ENCODE measurements around the gene ALG12. TPM values are rescaled to one million over a fixed set of nuclear protein-coding genes. Genes with fewer than 3 reads are reported as not detected.

Gene ALG12
- total RNA-seq, 1 experiment from 2014 or later = 29.2 TPM

- TF ChIP-seq ARID4B (CRISPR knock-in tag; IDR thresholded peaks at IDR 0.05; ENCODE audit: borderline replicate concordance) (no peak), CREM (CRISPR knock-in tag; IDR thresholded peaks at IDR 0.05) (peak; percentile 87), NFATC4 (CRISPR knock-in tag; IDR thresholded peaks at IDR 0.05) (no peak), MLX (CRISPR knock-in tag; IDR thresholded peaks at IDR 0.05) (no peak), RELA (CRISPR knock-in tag; IDR thresholded peaks at IDR 0.05; ENCODE audit: borderline replicate concordance) (peak; percentile 70; the same call in 1 of the 2 replicates), ZNF396 (CRISPR knock-in tag; IDR thresholded peaks at IDR 0.05; ENCODE audit: borderline replicate concordance) (no peak), USF2 (CRISPR knock-in tag; IDR thresholded peaks at IDR 0.05) (peak; percentile 7; the same call in 1 of the 2 replicates), JUN (CRISPR knock-in tag; IDR thresholded peaks at IDR 0.05) (no peak), PREB (CRISPR knock-in tag; IDR thresholded peaks at IDR 0.05; ENCODE audit: borderline replicate concordance) (0 out of 2 replicates have a peak, but pooled peaks have one; percentile 11), FOXJ3 (CRISPR knock-in tag; IDR thresholded peaks at IDR 0.05; ENCODE audit: borderline replicate concordance) (no peak), ZNF281 (CRISPR knock-in tag; IDR thresholded peaks at IDR 0.05) (no peak), HMGXB4 (CRISPR knock-in tag; IDR thresholded peaks at IDR 0.05) (peak; percentile 37; the same call in 1 of the 2 replicates), ZNF121 (CRISPR knock-in tag; IDR thresholded peaks at IDR 0.05) (no peak), SMAD3 (CRISPR knock-in tag; IDR thresholded peaks at IDR 0.05; ENCODE audit: borderline replicate concordance) (no peak), GABPB1 (CRISPR knock-in tag; IDR thresholded peaks at IDR 0.05) (peak; percentile 73), AR (CRISPR knock-in tag; IDR thresholded peaks at IDR 0.05) (no peak), MYBL2 (CRISPR knock-in tag; IDR thresholded peaks at IDR 0.05) (0 out of 2 replicates have a peak, but pooled peaks have one; percentile 60), EMX1 (CRISPR knock-in tag; IDR thresholded peaks at IDR 0.05) (0 out of 2 replicates have a peak, but pooled peaks have one; percentile 64), ZNF317 (CRISPR knock-in tag; IDR thresholded peaks at IDR 0.05; ENCODE audit: borderline replicate concordance, low read depth) (no peak), GTF2I (CRISPR knock-in tag; conservative IDR thresholded peaks at IDR 0.05) (no peak), E2F4 (CRISPR knock-in tag; IDR thresholded peaks at IDR 0.05; ENCODE audit: borderline replicate concordance, low read depth) (no peak)
These were observed 42.1 kb upstream of the ALG12 start, which contains the start of gene PIM3 (continued) for GRCh38 chr22:49960159-49961004.

All from WTC11 (cell line).